Uterus (tissue), 4 donors: ENCODE data around the gene EFCAB14. TPM values are rescaled to one million over a fixed set of nuclear protein-coding genes. Genes with fewer than 3 reads are reported as not detected.
"Not testable (repeated sequence)": the region's sequence is repeated elsewhere in the genome, so short reads cannot be mapped to it uniquely, and the experiment has no call there.

Experiments used
- DNase-seq, 2 donors: peaks; one replicate each; pipeline ENCODE4 v3.0.0-alpha.2; 2019 to 2020
- H3K27ac ChIP-seq, 2 donors: fragments of 200-600 bp; sonication (generic); 1 replicate in 1 of 2; 2 replicates in 1 of 2; pipeline ENCODE4 v1.5.1; 2016 to 2018
- H3K27me3 ChIP-seq, 2 donors: fragments of 200-600 bp; sonication (generic); one replicate each; pipeline ENCODE4 v1.5.1; 2018 to 2019; ENCODE audit warnings: control low read depth in 1 of 2
- H3K36me3 ChIP-seq, 2 donors: fragments of 200-600 bp; sonication (generic); one replicate each; pipeline ENCODE4 v1.5.1; 2019; ENCODE audit warnings: control low read depth in 1 of 2
- H3K4me1 ChIP-seq, 2 donors: fragments of 200-600 bp; sonication (generic); one replicate each; pipeline ENCODE4 v1.5.1; 2018 to 2019; ENCODE audit warnings: control low read depth in 1 of 2
- H3K4me3 ChIP-seq, 2 donors: fragments of 200-600 bp; sonication (generic); 1 replicate in 1 of 2; 2 replicates in 1 of 2; pipeline ENCODE4 v1.5.1; 2018 to 2019; ENCODE audit warnings: mild to moderate bottlenecking in 1 of 2
- H3K9me3 ChIP-seq, 2 donors: fragments of 200-600 bp; sonication (generic); one replicate each; pipeline ENCODE4 v1.5.1; 2019; ENCODE audit warnings: control low read depth in 1 of 2
- POLR2A ChIP-seq, 2 donors: fragments of 450-650 bp; IDR thresholded peaks; one replicate each; pipeline ENCODE4 v1.6.1; 2016; ENCODE audit warnings: antibody characterized with exemption in 2 of 2, mild to moderate bottlenecking in 1 of 2, moderate library complexity in 1 of 2
- intact Hi-C: fragments of 100-400 bp; cut with DNase I; formaldehyde crosslinking; loops from one replicate; pipeline ENCODE4 v1.15.1; 2023; ENCODE audit warnings: low total_unique reads
- total RNA-seq, 4 donors: library from RNA; depleted of rRNA in 3 of 4; stranded (reverse); fragments of >200 nt in 3 of 4; gene quantifications; one replicate each; pipeline versions ENCODE4 v1.1.0 to v1.2.4, GENCODE V29; 2014 to 2023
- TF ChIP-seq, protein P1 (sequence below), 4 experiments: fragments of 200-600 bp in 2 of 4; fragments of 450-650 bp in 2 of 4; sonication (generic) in 2 of 4; IDR thresholded peaks; one replicate each; pipeline ENCODE4 v1.5.1; 2016 to 2019; ENCODE audit warnings: antibody characterized with exemption in 4 of 4, mild to moderate bottlenecking in 2 of 4, moderate library complexity in 1 of 4
- donor health status: DM: yes; HTN: yes; CAD: no.

The EFCAB14 gene
- total RNA-seq, 4 donors from 2014 or later, result 63.5 to 188 (median 96.0) TPM

GRCh38 chr1:46671554-46671953 is 47.4 kb downstream of the EFCAB14 start, which contains the start of gene TEX38:
Gene TEX38 (plus strand): TSS chr1:46671854. CDS start chr1:46671935, 81 bp downstream.
- TF ChIP-seq, protein P1, sequence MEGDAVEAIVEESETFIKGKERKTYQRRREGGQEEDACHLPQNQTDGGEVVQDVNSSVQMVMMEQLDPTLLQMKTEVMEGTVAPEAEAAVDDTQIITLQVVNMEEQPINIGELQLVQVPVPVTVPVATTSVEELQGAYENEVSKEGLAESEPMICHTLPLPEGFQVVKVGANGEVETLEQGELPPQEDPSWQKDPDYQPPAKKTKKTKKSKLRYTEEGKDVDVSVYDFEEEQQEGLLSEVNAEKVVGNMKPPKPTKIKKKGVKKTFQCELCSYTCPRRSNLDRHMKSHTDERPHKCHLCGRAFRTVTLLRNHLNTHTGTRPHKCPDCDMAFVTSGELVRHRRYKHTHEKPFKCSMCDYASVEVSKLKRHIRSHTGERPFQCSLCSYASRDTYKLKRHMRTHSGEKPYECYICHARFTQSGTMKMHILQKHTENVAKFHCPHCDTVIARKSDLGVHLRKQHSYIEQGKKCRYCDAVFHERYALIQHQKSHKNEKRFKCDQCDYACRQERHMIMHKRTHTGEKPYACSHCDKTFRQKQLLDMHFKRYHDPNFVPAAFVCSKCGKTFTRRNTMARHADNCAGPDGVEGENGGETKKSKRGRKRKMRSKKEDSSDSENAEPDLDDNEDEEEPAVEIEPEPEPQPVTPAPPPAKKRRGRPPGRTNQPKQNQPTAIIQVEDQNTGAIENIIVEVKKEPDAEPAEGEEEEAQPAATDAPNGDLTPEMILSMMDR (IDR thresholded peaks at IDR 0.05), result no peak
- no peak for TF ChIP-seq POLR2A (IDR thresholded peaks at IDR 0.05)
- intact Hi-C loops, result no loop called here
- Histone ChIP-seq H3K4me3 (no peak within 1 kb of the TSS), H3K27ac (no peak within 1 kb of the TSS), H3K27me3 (no peaks in the 10 kb centered on the region), H3K4me1 (peaks cover 0 to 5% of the 10 kb centered on the region in 2 donors), H3K36me3 (no peaks in the 10 kb centered on the region), H3K9me3 (no peaks in the 10 kb centered on the region)
- DNase-seq, result no peak

DNA sequence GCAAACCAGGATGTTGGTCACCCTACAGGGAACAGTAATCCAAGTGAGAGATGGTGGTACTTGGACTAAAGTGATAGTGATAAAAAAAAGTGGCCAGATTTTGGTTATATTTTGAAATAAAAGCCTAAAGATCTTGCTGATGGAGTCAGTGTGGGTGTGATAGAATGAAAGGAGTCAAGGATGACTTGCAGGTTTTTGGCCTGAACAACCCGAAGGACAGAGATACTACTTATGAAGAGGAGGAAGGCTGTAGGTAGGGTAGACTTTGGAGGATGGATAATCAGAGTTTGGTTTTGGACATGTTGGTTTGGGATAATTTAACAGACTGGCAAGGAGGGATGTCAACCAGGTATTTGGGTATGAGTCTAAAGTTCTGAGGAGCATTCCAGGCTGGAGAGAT is 48.8 kb downstream of the EFCAB14 start:
- intact Hi-C loops, result no loop called here
- DNase-seq, result no peak
- peaks cover 0 to 10% of the 10 kb centered on the region in 2 donors for H3K4me1 ChIP-seq
- no peaks in the 10 kb centered on the region for H3K9me3 ChIP-seq
- no peaks in the 10 kb centered on the region for H3K27me3 ChIP-seq
- TF ChIP-seq POLR2A (IDR thresholded peaks at IDR 0.05), result no peak
- H3K27ac ChIP-seq, result no peak overlapping the region
- no peaks in the 10 kb centered on the region for H3K36me3 ChIP-seq
- no peak overlapping the region for H3K4me3 ChIP-seq

GRCh38 chr1:46667782-46668760 is 50.8 kb downstream of the EFCAB14 start, which contains the start of gene ATPAF1:
Gene ATPAF1 (minus strand): TSS chr1:46668364. CDS start chr1:46668322, 42 bp downstream.
- DNase-seq, result peak; percentile 61 to 64
- peaks cover 0 to 10% of the 10 kb centered on the region in 2 donors for H3K4me1 ChIP-seq
- H3K36me3 ChIP-seq, result no peaks in the 10 kb centered on the region
- peak in 1 of 2 donors; percentile 58 for TF ChIP-seq POLR2A (IDR thresholded peaks at IDR 0.05)
- TF ChIP-seq, protein P1 (IDR thresholded peaks at IDR 0.05), result peak in 1 of 4 experiments; percentile 24
- intact Hi-C loops, result no loop called here
- H3K4me3 ChIP-seq, result peak within 1 kb of the TSS; percentile 71 to 99
- H3K27ac ChIP-seq, result peak within 1 kb of the TSS; percentile 77 to 79
- no peaks in the 10 kb centered on the region for H3K27me3 ChIP-seq
- H3K9me3 ChIP-seq, result no peaks in the 10 kb centered on the region

- Histone ChIP-seq H3K4me3 (no peak overlapping the region), H3K36me3 (no peaks in the 10 kb centered on the region), H3K27me3 (no peaks in the 10 kb centered on the region), H3K4me1 (peaks cover 0 to 10% of the 10 kb centered on the region in 2 donors), H3K9me3 (no peaks in the 10 kb centered on the region), H3K27ac (no peak overlapping the region)
- intact Hi-C loops, result no loop called here
- no peak for DNase-seq
- no peak for TF ChIP-seq POLR2A (IDR thresholded peaks at IDR 0.05)
- TF ChIP-seq, protein P1 (IDR thresholded peaks at IDR 0.05), result no peak
These were observed 52.9 kb downstream of the EFCAB14 start for GRCh38 chr1:46665983-46666382.

DNA sequence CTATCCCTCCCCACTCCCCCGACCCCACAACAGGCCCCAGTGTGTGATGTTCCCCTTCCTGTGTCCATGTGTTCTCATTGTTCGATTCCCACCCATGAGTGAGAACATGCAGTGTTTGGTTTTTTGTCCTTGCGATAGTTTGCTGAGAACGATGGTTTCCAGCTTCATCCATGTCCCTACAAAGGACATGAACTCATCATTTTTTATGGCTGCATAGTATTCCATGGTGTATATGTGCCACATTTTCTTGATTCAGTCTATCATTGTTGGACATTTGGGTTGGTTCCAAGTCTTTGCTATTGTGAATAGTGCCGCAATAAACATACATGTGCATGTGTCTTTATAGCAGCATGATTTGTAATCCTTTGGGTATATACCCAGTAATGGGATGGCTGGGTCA is 56.0 kb downstream of the EFCAB14 start:
- H3K9me3 ChIP-seq, H3K4me3 ChIP-seq, H3K27me3 ChIP-seq, H3K27ac ChIP-seq, H3K36me3 ChIP-seq, intact Hi-C loops, H3K4me1 ChIP-seq, DNase-seq: not testable (repeated sequence)

DNA sequence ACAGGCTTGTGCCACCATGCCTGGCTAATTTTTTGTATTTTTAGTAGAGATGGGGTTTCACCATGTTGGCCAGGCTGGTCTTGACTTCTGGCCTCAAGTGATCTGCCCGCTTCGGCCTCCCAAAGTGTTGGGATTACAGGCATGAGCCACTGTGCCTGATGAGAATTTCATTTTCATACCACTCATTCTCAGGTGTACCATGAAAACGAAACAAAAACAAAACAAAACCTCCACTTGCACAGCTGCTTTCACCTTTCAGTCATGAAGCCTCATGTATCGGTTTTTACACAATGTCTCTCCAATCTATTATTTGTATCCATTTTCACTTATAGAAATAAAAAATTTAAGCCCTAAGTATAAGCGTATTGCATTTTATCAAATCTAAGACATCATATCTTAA is 58.8 kb downstream of the EFCAB14 start:
- DNase-seq, H3K27me3 ChIP-seq, H3K4me3 ChIP-seq, intact Hi-C loops, H3K9me3 ChIP-seq, H3K4me1 ChIP-seq, H3K27ac ChIP-seq, H3K36me3 ChIP-seq: not testable (repeated sequence)
